ENCODE data around the gene INSR. TPM values are rescaled to one million over a fixed set of nuclear protein-coding genes. Genes with fewer than 3 reads are reported as not detected.

The INSR gene
- total RNA-seq, 1 experiment from 2014 or later: 2.5 TPM

DNA sequence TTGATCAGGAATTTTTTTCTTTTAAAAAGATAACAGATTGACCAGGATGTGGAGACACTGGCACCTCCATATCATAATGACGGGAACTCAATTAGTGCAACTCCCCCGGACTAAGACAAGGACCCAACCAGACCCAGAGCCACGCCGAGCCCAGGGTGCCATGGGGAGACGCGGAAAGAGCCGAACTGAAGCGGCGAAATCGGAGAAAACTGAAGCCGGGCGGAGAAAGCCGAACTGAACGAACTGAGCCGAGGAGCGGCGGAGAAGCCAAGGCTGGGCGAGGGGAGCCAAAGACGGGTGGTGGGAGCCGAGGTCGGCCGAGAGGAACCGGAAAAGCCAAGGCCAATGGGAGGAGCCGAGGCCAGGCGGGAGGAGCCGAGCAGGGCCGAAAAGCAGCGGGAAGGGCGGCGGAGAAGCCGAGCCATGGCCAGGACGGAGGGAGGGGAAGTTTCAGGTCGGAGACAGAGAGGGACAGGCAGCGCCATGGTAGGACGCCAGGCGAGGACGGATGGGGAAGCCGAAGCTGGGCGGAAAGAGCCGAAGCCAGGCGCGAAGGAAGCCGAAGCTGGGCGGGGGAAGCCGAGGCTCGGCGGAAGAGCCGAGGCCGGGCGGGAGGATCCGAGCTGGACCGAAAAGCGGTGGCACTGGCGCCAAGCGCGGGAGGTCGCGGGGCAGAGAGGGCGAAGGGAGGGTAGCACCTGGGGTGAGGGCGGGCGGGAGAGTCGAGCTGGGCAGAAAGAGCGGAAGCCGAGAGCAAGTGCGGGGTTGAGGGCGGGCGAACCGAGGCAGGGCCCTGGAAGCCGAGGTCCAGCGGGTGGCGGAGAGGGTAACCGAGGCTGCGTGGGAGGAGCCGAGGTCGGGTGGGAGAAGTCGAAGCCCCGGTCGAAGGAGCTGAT, 195.3 kb downstream of the INSR start:
- TF ChIP-seq SIN3A (IDR thresholded peaks at IDR 0.05; ENCODE audit: borderline replicate concordance, insufficient read depth, low read depth, low read length) (no peak), REST (IDR thresholded peaks at IDR 0.05; ENCODE audit: insufficient read depth in 1 of 2, low read depth in 2 of 2, low read length in 1 of 2) (no peak), TCF7L2 (IDR thresholded peaks at IDR 0.05; ENCODE audit: low read depth, low read length) (no peak), POLR2AphosphoS5 (IDR thresholded peaks at IDR 0.05; ENCODE audit: low read depth, low read length) (peak; percentile 49; the same call in 1 of the 2 replicates)
- TF ChIP-seq, protein P1, sequence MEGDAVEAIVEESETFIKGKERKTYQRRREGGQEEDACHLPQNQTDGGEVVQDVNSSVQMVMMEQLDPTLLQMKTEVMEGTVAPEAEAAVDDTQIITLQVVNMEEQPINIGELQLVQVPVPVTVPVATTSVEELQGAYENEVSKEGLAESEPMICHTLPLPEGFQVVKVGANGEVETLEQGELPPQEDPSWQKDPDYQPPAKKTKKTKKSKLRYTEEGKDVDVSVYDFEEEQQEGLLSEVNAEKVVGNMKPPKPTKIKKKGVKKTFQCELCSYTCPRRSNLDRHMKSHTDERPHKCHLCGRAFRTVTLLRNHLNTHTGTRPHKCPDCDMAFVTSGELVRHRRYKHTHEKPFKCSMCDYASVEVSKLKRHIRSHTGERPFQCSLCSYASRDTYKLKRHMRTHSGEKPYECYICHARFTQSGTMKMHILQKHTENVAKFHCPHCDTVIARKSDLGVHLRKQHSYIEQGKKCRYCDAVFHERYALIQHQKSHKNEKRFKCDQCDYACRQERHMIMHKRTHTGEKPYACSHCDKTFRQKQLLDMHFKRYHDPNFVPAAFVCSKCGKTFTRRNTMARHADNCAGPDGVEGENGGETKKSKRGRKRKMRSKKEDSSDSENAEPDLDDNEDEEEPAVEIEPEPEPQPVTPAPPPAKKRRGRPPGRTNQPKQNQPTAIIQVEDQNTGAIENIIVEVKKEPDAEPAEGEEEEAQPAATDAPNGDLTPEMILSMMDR (IDR thresholded peaks at IDR 0.05): no peak
- peak overlapping the region; percentile 66 to 71 for H3K4me3 ChIP-seq (ENCODE audit: low read depth in 2 of 2, low read length in 2 of 2)
- DNase-seq (ENCODE audit: low read depth, low spot score) (peak; percentile 53), ATAC-seq (peak; percentile 95)
- CTCF ChIA-PET: interaction anchor here (0.6 to 0.9 kb wide), 3 partner anchors 12 to 380 kb away, joined by 4 to 7 read pairs (median 6); no protein-coding TSS in a partner anchor
- H3K9me3 ChIP-seq (ENCODE audit: control insufficient read depth, insufficient read depth, low read depth, low read length): peaks cover 3% of the 10 kb centered on the region; the same call in 1 of the 2 replicates
- intact Hi-C loops (cut with micrococcal nuclease; ENCODE audit: unreplicated experiment) (no loop called here), in situ Hi-C loops (cut with HindIII; ENCODE audit: low pct_unique_long_range_greater_than_20kb, low sequenced_read_pairs) (no loop called here)
- POLR2A ChIA-PET: interaction anchor here (0.5 to 0.7 kb wide), 4 partner anchors 30 to 1107 kb away, joined by 3 to 11 read pairs (median 4); partner anchors contain the start of gene ZNF557
- H3K27me3 ChIP-seq (ENCODE audit: control insufficient read depth, insufficient read depth, low read length): no peaks in the 10 kb centered on the region
- no peaks in the 10 kb centered on the region for H3K36me3 ChIP-seq (ENCODE audit: control insufficient read depth, insufficient read depth, low read length)
- H3K4me1 ChIP-seq (ENCODE audit: control insufficient read depth, insufficient read depth, low read length): no peaks in the 10 kb centered on the region; the same call in 1 of the 2 replicates
- BruUV-seq (replicated peaks): no TSS peak
- peak overlapping the region; percentile 89 for H3K27ac ChIP-seq (ENCODE audit: low read length)

GRCh38 chr19:7098096-7098495, 196.1 kb downstream of the INSR start:
- POLR2A ChIA-PET: no interaction called here
- Histone ChIP-seq H3K27ac (ENCODE audit: low read length) (peak overlapping the region; percentile 89), H3K4me1 (ENCODE audit: control insufficient read depth, insufficient read depth, low read length) (no peaks in the 10 kb centered on the region; the same call in 1 of the 2 replicates), H3K27me3 (ENCODE audit: control insufficient read depth, insufficient read depth, low read length) (no peaks in the 10 kb centered on the region), H3K36me3 (ENCODE audit: control insufficient read depth, insufficient read depth, low read length) (no peaks in the 10 kb centered on the region), H3K9me3 (ENCODE audit: control insufficient read depth, insufficient read depth, low read depth, low read length) (peaks cover 3% of the 10 kb centered on the region; the same call in 1 of the 2 replicates), H3K4me3 (ENCODE audit: low read depth in 2 of 2, low read length in 2 of 2) (peak overlapping the region; percentile 66 to 71; a peak in 3 of 4 replicates)
- CTCF ChIA-PET: no interaction called here
- in situ Hi-C loops (cut with HindIII; ENCODE audit: low pct_unique_long_range_greater_than_20kb, low sequenced_read_pairs): no loop called here
- intact Hi-C loops (cut with micrococcal nuclease; ENCODE audit: unreplicated experiment): no loop called here
- ATAC-seq: no peak
- no peak for DNase-seq (ENCODE audit: low read depth, low spot score)
- no peak for TF ChIP-seq SIN3A (IDR thresholded peaks at IDR 0.05; ENCODE audit: borderline replicate concordance, insufficient read depth, low read depth, low read length)
- no peak for TF ChIP-seq REST (IDR thresholded peaks at IDR 0.05; ENCODE audit: insufficient read depth in 1 of 2, low read depth in 2 of 2, low read length in 1 of 2)
- TF ChIP-seq, protein P1 (IDR thresholded peaks at IDR 0.05): no peak
- TF ChIP-seq POLR2AphosphoS5 (IDR thresholded peaks at IDR 0.05; ENCODE audit: low read depth, low read length): no peak
- TF ChIP-seq TCF7L2 (IDR thresholded peaks at IDR 0.05; ENCODE audit: low read depth, low read length): no peak
- TSS peak; percentile 88 for BruUV-seq (replicated peaks)

Data from Panc1 (cell line).